Activated CD8-positive, alpha-beta memory T cell treated with anti-CD3 and anti-CD28 coated beads for 24 hours (primary cell): Measurements from ENCODE around the gene CUTA.
"Not testable (repeated sequence)": the region's sequence is repeated elsewhere in the genome, so short reads cannot be mapped to it uniquely, and the experiment has no call there.

Experiments
- DNase-seq: peaks from one replicate; pipeline ENCODE4 v3.0.0-alpha.2; 2020

Gene CUTA

DNA sequence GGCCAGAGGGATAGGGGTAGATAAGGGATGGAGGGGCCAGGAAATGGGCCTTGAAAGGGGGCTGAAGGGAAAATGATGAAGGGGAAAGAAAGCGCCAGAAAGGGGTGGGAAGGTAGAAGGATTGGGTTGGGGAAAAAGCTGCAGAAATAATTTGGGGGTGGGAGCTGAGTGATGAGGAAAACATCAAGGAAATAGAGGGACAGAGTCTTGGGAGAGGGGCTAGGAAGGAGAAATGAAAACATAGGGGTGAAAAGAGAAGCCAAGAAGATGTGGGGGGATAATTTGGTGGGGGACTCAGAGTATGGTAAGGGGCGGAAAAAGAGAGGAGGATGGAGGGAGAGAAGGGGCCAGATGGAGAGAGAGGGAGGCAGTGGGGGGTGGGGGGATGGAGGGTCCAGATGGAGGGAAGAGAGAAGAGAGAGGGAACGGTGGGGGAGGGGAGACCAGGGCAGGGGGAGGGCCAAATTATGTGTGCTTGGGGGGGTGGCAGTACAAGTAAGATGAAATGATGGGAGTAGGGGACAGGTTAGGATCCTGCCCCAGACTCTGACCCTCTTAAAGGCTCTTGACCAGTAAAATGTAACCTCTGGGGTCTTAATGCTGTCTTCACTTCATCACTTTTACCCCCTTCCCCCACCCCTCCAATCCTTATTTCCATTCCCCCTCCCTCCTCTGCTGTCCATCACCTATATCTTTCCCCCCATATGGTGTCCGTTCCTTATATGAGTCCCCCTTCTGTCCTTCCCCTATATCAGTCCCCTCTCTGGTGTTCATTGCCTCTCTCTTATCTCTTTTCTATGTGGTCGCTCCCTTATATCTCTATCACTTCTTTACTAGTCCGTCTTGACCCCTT, 2.8 kb upstream of the CUTA start:
- DNase-seq = no peak

- DNase-seq = no peak
These were observed 1.9 kb upstream of the CUTA start, which contains the start of gene SYNGAP1 for GRCh38 chr6:33419580-33420490. TSS of gene SYNGAP1 (plus strand) at chr6:33420065. CDS start at chr6:33420265, 200 bp downstream.

DNA sequence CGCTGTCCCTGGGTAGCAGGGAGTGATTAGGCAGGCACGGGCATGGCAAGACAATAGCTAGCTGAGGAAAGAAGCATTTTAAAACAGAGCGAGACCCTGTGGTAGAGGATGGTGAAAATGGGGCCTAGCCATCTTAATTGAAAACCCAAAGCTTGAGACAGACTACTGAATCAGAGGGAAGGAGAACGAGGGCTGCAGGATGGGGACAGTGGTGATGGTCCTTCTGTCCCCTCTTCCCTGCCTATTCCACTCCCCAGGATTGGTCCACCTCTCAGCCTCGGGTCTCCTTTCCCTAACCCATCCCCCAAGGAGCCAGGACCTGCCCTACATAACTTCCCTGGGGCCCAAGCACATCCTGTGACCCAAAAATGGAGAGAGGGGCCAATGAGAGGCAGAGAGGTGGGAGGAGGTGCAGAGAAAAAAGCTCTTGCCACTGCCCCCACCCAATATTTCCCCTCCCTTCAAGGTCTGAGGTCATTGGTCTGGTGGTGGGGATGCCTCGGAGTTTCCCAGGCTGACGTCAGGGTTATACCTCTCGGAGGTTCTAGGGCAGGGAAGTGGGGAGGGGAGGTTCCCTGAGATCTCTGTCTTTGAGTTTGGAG, 884 bp upstream of the CUTA start:
- DNase-seq = peak; percentile 76

- no peak for DNase-seq
These were observed 592 bp downstream of the CUTA start for GRCh38 chr6:33417128-33417902.

DNA sequence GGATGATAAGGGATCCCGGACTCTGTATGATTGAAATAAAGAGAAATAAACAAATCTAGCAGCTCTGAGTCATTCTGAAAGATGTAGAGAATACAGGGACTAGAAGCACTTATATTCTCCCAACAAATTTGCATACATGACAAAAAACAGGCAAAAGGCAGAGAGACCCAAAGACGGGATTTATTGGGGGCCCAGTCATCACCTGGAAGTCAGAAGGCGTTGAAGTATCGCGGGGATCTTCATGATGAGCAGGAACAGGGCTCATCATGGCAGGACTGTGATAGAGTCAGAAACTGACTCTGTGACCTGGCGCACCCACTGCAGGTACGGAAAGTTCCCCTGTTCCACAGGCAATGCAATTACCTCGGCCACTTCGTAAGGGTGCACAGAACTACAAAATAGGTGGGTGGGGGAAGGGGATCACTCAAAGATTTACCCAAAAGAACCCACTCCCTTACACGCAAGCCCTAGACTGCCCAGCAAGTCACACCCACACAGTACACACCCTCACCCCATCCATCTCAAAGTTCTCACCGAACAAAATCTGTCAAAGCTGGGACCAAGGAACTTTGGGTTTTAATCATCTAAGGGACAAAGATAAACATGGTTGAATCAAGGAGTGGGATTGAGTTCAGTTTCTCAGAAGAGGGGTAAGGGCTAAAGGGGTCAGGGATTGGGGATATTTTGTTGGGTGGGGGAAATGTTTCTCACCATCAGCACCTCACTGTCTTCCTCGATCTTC, 1.4 kb downstream of the CUTA start:
- DNase-seq = no peak

GRCh38 chr6:33415831-33416230, 2.1 kb downstream of the CUTA start:
- DNase-seq = no peak

DNA sequence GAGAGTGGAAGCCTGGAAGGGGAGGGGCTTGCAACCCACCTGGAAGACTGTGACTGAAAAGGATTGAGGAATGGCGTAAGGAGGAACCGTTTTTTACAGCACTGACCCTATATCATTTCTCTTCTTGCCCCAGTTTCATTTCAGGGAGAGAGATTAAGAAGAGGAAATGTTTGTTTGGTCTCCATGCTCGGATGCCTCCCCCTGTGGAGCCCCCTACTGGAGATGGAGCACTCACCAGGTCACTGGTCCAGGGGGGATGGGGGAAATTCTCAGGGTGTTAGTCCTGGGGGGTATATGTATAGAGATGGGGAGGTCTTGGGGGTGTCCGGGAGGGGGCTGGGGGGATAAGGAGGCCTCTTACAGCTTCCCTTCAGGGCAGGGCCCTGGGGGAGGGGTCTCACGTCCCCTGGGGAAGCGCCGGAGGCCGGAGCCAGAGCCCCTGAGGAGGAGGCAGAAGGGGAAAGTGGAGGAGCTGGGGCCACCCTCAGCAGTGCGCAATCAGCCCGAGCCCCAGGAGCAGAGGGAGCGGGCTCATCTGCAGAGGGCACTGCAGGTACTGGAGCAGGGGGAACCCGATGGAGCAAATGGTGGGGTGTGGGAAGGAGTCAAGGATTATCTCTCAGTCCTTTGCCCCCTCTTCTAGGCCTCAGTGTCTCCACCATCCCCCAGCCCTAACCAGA, 3.2 kb downstream of the CUTA start:
- no peak for DNase-seq

DNA sequence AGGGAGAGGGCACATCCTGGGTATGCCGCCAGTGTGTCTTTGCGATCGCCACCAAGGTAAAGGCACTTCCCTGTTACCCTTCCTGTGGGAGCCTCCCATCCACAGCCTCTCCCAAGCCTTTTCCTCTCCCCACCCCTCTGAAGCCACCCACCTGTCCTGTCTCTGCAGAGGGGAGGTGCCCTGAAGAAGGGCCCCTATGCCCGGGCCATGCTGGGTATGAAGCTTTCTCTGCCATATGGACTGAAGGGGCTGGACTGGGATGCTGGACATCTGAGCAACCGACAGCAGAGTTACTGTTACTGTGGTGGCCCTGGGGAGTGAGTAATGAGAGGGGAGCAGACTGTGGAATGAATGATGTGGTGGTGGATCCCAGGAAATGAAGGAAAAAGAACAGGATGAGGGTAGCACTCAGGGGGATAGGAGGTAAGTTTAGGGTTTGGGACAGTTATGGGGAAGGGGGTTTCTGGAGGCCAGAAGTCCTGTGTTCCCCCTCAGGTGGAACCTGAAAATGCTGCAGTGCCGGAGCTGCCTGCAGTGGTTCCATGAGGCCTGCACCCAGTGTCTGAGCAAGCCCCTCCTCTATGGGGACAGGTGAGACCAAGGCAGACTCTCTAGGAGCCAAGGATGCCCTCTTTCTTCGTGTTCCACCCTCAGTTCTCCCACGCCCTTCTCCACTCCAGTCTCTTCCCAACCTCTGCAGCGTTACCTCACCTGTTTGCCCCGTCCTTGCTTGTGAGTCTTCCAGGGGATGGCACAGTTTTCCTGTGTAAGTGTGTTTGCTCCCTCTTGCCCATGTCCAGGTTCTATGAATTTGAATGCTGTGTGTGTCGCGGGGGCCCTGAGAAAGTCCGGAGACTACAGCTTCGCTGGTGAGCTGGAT, 4.4 kb downstream of the CUTA start:
- DNase-seq = no peak

DNA sequence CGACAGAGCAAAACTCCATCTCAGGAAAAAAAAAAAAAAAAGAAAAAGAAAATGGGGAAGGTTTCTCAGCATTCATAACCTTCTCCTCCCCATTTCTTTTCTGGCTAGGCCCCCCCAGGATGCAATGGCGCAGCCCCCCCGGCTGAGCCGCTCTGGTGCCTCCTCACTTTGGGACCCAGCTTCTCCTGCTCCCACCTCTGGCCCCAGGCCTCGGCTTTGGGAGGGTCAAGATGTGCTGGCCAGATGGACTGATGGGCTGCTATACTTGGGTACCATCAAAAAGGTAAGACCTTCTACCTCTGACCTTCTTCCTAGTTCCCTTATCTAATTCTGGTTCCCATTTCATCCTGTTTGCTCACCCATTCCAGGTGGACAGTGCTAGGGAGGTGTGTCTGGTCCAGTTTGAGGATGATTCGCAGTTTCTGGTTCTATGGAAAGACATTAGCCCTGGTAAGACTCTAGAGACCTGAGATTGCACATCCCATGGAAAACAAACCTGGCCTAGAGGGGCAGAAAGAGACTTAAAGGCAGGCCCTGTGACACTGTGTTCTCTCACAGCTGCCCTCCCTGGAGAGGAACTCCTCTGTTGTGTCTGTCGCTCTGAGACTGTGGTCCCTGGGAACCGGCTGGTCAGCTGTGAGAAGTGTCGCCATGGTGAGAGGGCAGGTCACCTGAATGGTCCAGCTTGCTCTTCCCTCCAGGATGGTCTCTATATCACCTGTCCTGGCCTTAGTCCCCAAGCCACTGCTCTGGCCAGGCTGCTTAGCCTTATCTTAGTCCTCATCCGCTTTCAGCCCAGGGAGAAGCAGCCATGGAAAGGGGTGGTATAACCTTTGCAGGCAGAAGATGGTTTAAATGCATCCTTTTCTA, 5.5 kb downstream of the CUTA start:
- no peak for DNase-seq

DNA sequence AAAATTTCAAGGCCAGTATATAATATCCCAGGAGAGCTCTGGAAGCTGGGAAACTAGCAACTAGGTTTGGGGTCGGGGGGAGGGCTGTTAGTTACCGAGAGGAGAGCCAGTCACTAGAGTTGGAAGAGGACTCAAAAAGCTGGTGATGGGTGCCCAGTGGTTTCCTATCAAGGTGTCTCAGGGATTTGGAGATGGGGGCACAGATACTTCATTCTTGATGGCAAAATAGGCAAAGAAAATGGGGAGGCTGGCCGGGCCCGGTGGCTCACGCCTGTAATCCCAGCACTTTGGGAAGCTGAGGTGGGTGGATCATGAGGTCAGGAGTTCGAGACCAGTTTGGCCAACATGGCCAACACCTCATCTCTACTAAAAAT, 6.3 kb downstream of the CUTA start:
- DNase-seq = no peak

DNA sequence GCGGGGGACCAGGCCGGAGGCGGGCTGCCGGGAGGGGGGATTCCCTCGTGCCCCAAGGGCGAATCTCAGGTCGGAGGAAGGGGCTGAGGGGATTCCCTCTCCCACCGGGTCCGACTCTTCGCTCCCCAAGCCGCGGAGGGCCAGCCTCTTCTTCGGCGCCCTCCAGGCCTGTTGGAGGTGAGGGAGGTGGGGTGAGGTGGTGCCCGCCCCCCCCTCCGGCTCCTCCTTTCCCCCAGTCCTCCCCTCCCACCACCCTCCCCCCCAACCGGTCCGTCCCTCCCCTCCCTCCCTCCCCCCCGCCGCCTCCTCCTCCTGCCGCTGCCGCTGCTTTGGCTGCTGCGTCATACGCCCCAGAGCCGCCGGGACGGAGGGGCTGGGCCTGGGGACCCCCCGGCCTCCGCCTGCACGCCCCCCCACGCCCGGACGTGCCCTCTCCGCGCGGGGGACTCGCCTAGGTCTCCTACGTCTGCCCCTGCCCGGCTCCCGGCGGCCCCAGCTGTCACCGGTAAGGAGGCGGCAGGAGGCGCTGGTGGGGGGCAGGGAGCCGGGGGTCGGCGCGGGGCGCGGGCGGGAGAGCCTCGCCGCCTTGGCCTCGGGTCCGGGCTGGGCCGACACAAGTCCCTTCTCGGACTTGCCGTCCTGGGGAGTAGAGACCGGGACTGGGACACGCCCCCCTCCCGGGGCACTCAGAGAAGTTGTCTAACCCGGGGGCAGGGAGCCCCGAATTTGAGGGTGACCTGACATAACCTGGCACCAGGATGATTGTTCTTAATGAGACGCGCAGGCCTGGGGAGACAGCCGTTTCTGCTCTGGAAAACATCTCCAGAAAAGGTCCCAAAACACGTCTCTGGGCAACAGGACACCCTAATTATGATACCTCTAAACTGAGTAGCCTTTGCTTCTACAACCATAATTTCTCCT, 6.9 kb downstream of the CUTA start, which contains the start of gene PHF1:
Gene PHF1, plus strand, starts transcription at position 304 of the 921 bp plus-strand sequence. CDS start 1,250 bp downstream, outside the sequence.
- no peak for DNase-seq

DNA sequence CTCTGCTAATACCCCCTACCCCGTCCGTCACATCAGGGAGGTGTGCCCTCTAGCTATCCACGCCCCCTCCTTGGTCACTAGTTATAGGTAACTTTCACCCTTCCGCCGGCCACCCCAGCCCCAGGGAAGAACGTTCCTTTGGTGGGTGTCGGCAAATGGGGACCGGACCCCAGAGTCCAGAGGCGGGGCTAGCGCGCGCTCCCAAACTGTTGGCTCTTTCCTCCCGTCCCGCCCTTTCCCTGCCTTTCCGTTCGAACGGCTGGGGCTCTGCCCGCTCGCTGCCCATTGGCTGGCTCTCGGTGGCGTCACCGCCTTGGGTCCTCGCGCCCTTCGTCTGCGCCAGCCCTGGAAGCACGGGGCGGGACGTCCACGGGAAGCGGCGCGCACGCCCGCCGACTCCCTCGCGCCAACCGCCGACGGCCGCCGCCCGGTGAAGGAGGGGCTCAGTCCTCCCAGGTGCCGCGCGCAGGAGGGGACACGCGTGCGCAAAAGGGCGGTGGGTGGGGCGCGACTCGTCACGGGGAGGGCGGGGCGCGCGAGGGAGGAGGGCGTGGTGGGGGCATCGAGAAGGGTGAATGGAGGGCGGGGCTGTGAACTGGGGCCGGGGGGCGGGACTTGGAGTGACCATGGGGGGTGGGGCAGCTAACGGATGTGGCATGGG, 7.7 kb downstream of the CUTA start:
- peak; percentile 99 for DNase-seq

DNA sequence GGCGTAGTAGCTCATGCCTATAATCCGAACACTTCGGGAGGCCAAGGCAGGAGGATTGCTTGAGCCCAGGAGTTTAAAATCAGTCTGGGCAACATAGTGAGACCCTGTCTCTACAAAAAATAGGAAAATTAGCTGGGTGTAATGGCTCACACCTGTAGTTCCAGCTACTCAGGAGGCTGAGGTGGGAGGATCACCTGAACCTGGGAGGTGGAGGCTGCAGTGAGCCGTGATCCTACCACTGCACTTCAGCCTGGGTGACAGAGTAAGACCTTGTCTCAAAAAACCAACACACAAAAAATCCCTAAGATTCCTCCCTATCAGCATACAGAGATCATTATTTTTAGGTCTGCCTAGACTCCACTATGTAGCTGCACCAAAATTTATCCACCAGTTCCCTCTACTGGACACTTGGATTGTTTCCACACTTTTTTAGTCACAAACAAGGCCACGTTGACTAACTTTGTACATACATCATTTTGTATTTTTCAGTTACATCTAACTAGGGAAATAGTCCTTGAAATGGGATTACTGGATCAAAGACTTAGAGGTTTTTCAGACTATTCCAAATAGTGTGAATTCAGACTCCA, 10.7 kb downstream of the CUTA start:
- DNase-seq = no peak

- no peak for DNase-seq
These were observed 11.8 kb downstream of the CUTA start for GRCh38 chr6:33406126-33406525.

DNA sequence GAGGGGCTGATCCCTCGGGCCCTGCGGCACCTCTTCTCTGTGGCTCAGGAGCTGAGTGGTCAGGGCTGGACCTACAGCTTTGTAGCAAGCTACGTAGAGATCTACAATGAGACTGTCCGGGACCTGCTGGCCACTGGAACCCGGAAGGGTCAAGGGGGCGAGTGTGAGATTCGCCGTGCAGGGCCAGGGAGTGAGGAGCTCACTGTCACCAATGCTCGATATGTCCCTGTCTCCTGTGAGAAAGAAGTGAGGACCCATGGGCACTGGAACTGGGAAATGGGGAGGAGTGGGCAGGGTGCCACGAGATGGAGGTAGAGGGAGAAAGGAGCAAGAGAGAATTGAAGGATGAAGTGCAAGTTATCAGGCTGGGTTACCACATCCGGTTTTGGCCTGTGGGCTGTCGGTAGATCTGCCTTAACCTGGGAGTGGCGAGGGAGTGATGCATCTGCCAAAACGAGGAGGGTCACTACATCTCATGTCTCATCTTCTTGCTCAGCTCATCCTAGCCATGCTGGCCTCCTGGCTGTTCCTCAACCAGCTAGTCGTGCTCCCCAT, 12.4 kb downstream of the CUTA start:
- no peak for DNase-seq

DNA sequence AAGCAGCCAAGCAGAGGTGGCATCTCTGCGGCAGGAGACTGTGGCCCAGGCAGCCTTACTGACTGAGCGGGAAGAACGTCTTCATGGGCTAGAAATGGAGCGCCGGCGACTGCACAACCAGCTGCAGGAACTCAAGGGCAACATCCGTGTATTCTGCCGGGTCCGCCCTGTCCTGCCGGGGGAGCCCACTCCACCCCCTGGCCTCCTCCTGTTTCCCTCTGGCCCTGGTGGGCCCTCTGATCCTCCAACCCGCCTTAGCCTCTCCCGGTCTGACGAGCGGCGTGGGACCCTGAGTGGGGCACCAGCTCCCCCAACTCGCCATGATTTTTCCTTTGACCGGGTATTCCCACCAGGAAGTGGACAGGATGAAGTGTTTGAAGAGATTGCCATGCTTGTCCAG, 13.0 kb downstream of the CUTA start:
- DNase-seq = no peak

GRCh38 chr6:33399881-33400280, 18.0 kb downstream of the CUTA start:
- DNase-seq = not testable (repeated sequence)
